Activated CD4-positive, alpha-beta T cell treated with anti-CD3 and anti-CD28 coated beads, Interleukin-2, Interleukin-4, amounts not matched to agents 100 ng/mL and 50 ng/mL, durations not matched to agents 16 hours and 8 hours (primary cell): ENCODE data around the gene CCDC107.

Source experiments
- DNase-seq: peaks from one replicate; pipeline ENCODE4 v3.0.0-alpha.2; 2020; ENCODE audit warnings: low spot score

CCDC107 gene

DNA sequence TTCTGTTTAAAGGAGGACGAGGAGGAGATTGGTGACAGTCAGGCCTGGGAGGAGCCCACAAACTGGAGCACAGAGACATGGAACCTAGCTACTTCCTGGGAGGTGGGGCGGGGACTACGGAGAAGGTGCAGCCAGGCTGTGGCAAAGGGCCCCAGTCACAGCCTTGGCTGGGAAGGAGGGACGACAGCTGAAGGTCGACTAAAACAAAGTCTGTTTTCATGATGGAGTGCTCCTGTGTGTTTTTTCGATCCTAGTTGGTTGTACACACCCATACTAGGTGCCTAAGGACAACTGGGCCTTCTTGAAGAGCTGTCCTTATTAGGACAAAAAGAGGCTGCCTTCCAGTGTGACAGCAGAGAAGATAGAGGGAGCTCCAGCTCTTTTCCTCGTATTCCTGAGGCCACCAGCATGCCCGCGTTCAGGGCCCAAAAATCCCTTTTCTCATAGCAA, 2.9 kb downstream of the CCDC107 start:
- DNase-seq: no peak

DNA sequence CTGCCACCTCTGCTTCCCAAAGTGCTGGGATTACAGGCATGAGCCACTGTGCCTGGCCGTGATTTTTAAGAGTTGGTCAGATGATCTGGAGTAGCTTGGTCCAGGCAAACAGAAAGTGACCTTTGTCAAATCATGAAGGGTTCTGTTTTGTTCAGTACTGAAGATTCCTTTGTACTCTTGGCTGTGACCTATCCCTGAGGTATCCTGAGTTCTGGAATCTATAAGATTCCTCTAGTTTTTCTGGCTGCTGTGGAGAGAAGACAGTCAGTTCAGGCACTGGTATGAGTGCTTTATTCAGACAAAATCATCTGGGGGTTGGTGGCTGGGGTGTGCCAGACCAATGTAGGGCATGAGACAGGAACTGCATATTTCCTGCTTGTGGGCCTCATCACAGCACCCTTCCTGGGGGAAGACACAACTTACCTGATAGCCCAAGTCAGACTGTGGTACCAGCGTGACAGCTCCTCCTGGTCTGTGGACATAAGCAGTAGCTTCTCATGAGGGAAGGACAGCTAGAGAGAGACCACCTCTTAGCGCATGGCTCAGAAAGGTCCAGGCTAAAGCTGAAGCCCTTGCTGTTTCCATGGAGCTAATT, 3.8 kb downstream of the CCDC107 start:
- no peak for DNase-seq

DNA sequence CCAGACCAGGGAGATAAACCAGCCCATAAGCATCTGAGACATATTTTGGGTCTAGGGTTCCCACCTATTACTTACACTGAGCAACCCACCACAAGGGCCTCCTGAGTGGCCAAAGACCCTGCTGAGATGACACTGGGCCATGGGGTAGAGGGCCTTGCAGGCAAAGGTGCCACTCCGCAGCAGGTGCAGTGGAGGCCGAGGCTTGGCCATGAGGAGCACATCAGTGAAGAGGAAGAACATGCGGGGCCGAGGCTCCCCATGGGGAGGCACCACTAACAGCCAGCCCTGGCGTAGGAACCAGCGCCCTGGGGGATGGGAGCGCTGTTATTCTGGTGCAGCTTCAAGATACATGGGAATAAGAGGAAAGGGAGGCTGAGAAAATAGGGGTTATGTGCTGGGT, 4.3 kb downstream of the CCDC107 start:
- DNase-seq: no peak

DNA sequence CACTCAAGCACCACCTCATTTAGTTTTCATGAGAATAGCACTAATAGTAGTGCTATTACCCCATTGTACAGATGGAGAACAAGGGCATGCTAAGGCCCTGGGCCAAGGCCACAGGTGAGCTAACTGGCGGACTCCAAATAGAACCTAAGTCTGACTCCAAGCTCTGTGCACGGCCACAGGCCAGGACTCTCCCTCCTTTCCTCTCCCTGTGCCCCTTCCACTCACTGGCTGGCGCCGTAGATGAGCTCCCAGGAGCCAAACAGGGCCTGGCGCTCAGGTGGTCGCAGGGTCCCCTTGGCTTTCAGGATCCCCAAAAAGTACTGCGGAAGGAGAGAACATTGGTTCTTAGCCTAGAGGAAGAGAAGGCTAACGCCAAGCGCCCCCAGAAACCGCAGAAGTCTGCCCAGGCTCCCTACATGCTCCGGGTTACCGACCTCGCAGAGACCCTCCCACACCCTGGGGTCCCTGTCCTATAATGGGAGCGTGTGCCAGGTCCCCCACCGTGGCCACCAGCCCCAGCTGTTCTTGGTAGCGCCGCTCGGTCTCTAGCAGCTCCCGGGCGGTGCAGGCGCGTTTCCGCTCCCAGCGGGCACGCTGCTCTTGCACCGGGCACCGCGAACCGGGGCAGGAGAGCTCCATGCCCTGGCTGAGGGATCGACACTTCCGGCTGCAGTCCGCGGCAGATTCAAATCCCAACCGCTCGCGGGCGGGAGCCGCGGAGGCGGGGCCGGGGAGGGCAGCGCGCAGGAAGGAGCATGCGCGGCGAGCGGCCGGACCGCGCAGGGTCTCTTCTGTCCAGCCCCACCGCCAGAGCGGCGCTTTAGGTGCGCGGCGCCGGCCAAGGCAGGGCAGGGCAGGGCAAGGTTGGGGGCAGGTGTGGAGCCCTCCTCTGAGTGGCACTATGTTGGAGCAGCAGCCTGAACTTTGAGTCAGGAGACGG, 6.7 kb downstream of the CCDC107 start, which contains the start of gene ARHGEF39:
ARHGEF39 (minus strand) TSS at position 665 of the 940 bp plus-strand sequence; CDS start at position 639, 26 bp downstream.
- peak; percentile 82 for DNase-seq

DNA sequence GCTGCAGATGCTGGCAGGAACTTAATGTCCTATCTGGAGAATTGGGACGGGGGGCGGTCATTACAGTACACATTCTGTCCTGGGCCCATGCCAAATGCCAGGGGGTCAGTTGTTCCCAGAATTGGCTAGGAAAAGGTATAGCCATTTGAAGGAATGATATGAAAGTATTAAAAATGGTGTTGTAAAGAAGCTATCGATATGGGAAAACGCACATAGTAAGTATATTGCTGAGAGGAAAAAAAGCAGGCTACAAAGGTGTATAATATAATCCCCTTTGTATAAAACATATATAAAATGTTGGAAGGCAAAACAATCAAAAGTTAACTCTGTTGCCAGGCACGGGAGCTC, 7.4 kb downstream of the CCDC107 start:
- no peak for DNase-seq

DNA sequence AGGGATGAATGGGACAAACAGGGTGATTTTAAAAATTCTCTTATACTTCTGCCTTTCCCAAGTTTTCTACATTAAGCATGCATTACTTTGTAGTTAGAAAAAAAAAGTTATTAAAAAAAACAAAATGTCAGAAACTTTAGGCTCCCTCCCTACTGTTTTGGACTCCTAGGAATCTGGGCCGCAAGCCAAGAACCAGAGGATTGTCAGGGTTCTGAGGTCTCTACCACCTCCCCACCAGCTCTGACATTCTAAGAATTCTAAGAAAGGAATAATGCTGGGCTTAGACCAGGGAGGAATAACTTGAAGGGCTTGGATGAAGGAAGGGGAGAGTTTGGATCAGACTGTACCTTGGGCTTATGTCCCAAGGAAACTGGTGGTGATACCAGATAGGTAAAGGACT, 8.0 kb downstream of the CCDC107 start:
- DNase-seq: no peak

DNA sequence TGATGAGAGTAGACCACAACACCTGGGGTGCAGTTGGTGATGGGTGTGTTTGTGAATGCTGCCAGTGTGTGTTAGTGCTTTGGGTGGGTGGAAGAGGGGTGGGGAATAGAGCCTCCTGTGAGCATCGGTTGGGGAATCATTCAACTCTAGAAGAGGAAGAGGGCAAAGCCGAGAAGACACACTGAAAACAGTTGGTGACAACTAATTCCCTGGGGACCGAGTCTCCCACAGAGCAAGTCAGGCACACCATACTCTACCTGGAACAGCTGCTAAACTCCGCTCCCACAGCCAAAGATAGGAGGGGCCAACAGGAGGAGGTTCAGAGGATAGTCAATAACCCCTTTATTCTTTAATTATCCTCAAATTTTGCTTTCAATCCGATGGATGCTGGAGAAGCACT, 8.5 kb downstream of the CCDC107 start:
- no peak for DNase-seq

DNA sequence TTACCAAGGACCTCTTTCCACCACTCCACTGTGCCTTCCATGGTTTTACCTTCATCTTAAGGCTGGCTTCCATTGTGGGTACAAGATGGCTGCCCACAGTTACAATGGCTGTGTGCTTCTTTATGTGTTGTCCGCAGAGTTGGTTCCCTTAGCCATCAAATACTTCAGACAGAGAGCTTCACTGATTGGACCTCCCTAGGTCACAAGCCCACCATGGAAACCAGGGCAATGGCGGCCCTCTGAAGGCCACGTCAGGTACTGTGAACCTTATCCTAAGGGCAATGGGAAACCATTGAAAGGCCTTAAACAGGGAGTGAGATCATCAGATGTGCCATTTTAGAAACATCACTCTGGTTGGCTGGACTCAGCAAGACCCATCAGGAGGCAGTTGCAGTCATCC, 9.8 kb downstream of the CCDC107 start:
- no peak for DNase-seq

DNA sequence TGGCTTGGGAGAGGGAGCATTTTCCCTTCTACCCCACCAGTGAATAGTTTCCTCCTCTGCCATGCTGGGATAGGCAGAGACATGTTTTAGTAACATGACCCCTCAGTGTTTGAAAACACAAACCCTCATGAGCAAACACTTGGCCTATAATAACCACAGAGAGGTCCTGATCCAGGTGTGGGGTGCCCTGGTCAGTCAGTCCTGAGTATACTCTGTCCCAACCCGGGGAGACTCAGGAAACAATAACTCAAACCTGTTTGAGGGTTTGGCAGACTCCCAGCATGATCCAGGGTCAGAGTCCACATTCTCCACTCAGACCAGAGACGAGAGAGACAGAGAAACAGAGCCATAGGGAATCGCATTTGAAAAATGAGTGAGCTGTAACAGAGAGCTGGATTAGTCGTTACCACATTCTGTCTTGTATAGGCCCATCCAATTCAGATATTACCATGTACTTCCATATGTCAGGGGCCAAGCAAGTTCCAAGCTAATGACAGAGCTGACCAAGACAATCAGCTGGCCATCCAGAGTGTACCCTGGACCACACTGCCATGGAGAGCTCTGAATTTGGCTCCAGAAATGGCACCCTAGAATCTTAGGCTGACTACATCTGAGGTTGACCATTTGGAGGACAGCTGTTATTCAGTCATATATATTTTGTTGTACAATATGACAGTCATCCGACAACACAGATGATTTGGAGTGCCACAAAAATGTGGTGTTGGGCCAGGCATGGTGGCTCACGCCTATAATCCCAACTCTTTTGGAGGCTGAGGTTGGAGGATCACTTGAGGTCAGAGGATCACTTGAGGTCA, 11.4 kb downstream of the CCDC107 start:
- no peak for DNase-seq

DNA sequence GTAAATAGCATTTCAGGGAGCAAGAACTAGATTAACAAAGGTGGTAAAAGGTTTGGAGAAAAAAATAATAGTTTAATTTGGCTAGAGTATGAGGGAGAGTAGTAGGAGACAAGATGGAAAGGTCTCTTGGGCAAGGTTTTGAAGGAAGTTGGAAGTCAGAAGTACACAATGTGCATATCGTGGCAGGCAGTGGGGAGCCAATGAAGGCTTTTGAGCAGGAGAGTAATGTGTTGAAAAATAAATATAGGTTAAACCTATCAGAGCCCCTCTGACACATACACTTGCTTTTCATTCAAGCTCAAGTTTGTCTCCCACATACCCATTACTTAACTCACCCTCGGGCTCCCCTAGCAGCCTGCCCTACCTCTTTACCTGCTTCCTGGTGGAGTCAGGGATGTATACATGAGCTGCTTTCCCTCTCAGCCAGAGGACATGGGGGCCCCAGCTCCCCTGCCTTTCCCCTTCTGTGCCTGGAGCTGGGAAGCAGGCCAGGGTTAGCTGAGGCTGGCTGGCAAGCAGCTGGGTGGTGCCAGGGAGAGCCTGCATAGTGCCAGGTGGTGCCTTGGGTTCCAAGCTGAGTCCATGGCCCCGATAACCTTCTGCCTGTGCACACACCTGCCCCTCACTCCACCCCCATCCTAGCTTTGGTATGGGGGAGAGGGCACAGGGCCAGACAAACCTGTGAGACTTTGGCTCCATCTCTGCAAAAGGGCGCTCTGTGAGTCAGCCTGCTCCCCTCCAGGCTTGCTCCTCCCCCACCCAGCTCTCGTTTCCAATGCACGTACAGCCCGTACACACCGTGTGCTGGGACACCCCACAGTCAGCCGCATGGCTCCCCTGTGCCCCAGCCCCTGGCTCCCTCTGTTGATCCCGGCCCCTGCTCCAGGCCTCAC, 15.3 kb downstream of the CCDC107 start, which contains the start of gene CA9:
CA9 (plus strand) TSS at position 797 of the 893 bp plus-strand sequence; CDS start at position 829, 32 bp downstream.
- DNase-seq: no peak

DNA sequence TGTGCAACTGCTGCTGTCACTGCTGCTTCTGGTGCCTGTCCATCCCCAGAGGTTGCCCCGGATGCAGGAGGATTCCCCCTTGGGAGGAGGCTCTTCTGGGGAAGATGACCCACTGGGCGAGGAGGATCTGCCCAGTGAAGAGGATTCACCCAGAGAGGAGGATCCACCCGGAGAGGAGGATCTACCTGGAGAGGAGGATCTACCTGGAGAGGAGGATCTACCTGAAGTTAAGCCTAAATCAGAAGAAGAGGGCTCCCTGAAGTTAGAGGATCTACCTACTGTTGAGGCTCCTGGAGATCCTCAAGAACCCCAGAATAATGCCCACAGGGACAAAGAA, 15.9 kb downstream of the CCDC107 start:
- no peak for DNase-seq

DNA sequence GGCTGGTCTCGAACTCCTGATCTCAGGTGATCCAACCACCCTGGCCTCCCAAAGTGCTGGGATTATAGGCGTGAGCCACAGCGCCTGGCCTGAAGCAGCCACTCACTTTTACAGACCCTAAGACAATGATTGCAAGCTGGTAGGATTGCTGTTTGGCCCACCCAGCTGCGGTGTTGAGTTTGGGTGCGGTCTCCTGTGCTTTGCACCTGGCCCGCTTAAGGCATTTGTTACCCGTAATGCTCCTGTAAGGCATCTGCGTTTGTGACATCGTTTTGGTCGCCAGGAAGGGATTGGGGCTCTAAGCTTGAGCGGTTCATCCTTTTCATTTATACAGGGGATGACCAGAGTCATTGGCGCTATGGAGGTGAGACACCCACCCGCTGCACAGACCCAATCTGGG, 17.1 kb downstream of the CCDC107 start:
- no peak for DNase-seq

DNA sequence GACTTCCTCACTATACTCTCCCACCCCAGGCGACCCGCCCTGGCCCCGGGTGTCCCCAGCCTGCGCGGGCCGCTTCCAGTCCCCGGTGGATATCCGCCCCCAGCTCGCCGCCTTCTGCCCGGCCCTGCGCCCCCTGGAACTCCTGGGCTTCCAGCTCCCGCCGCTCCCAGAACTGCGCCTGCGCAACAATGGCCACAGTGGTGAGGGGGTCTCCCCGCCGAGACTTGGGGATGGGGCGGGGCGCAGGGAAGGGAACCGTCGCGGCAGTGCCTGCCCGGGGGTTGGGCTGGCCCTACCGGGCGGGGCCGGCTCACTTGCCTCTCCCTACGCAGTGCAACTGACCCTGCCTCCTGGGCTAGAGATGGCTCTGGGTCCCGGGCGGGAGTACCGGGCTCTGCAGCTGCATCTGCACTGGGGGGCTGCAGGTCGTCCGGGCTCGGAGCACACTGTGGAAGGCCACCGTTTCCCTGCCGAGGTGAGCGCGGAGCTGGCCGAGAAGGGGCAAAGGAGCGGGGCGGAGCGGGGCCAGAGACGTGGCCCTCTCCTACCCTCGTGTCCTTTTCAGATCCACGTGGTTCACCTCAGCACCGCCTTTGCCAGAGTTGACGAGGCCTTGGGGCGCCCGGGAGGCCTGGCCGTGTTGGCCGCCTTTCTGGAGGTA, 17.8 kb downstream of the CCDC107 start:
- DNase-seq: no peak

DNA sequence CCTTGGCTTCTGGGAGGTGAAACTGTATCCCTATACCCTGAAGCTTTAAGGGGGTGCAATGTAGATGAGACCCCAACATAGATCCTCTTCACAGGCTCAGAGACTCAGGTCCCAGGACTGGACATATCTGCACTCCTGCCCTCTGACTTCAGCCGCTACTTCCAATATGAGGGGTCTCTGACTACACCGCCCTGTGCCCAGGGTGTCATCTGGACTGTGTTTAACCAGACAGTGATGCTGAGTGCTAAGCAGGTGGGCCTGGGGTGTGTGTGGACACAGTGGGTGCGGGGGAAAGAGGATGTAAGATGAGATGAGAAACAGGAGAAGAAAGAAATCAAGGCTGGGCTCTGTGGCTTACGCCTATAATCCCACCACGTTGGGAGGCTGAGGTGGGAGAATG, 21.0 kb downstream of the CCDC107 start:
- no peak for DNase-seq

DNA sequence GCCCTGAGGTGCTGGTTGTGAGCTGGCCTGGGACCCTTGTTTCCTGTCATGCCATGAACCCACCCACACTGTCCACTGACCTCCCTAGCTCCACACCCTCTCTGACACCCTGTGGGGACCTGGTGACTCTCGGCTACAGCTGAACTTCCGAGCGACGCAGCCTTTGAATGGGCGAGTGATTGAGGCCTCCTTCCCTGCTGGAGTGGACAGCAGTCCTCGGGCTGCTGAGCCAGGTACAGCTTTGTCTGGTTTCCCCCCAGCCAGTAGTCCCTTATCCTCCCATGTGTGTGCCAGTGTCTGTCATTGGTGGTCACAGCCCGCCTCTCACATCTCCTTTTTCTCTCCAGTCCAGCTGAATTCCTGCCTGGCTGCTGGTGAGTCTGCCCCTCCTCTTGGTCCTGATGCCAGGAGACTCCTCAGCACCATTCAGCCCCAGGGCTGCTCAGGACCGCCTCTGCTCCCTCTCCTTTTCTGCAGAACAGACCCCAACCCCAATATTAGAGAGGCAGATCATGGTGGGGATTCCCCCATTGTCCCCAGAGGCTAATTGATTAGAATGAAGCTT, 21.8 kb downstream of the CCDC107 start:
- no peak for DNase-seq

DNA sequence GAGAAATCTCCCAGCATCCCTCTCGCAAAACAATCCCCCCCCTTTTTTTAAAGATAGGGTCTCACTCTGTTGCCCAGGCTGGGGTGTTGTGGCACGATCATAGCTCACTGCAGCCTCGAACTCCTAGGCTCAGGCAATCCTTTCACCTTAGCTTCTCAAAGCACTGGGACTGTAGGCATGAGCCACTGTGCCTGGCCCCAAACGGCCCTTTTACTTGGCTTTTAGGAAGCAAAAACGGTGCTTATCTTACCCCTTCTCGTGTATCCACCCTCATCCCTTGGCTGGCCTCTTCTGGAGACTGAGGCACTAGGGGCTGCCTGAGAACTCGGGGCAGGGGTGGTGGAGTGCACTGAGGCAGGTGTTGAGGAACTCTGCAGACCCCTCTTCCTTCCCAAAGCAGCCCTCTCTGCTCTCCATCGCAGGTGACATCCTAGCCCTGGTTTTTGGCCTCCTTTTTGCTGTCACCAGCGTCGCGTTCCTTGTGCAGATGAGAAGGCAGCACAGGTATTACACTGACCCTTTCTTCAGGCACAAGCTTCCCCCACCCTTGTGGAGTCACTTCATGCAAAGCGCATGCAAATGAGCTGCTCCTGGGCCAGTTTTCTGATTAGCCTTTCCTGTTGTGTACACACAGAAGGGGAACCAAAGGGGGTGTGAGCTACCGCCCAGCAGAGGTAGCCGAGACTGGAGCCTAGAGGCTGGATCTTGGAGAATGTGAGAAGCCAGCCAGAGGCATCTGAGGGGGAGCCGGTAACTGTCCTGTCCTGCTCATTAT, 22.4 kb downstream of the CCDC107 start:
- no peak for DNase-seq

DNA sequence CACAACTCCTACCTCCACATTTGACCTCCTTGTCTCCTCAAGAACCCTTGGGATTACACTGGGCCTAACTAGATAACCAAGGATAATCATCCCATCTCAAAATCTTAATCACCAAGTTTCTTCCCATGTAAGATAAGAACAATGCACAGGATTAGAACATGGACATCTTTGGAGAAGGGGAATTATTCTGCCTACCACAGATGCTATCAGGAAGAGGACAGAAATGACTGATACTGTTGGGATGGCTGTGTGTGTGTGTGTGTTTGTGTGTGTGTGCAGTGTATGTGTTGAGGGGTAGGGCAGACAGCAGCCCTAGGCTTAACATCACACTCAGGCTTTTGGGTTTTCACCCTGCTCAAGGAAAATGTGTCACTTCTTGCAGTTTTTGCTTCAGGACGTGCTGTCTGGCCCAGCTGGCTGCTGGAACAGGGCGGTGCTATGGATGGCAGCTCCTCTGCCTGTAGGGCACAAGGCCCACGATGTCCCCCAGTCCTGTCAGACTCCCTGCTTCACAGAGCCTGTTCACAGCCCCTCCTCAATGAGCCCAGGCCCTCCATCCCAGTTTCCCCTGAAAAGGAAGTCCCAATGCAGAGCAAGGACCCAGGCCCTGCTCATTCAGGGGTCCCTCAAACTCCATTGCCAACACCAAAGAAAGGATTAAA, 23.4 kb downstream of the CCDC107 start:
- no peak for DNase-seq

DNA sequence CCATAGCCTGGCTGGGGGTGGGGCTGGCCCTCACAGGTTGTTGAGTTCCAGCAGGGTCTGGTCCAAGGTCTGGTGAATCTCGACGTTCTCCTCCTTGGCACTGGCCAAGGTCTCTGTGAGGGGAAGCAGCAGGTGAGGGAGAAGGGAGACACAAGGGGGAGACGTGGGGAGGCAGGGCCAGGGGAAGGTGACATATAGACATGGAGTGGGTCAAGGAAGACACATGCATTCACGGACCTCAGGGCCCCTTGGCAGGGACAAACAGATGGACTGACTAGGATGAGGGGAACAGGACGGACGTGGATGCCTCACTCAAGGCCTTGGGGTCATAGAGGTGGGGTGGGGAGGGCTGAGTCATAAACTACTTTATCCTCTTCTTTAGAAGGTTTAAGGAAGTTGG, 24.0 kb downstream of the CCDC107 start:
- DNase-seq: no peak
